IMR-90 (cell line): ENCODE data around the gene GIMAP8. TPM values are rescaled to one million over a fixed set of nuclear protein-coding genes. Genes with fewer than 3 reads are reported as not detected.

ENCODE experiments used
- ATAC-seq: fragments of 200-7000 bp; cut with Tn5 transposase; 2 replicates; pipeline ENCODE4 v1.9.1; 2020; ENCODE audit warnings: low read depth, mild to moderate bottlenecking, moderate library complexity
- BruUV-seq: library from RNA; stranded (reverse); fragments of 400-500 nt; replicated peaks from 2 replicates; lab custom pipeline; 2021; lab: Mats Ljungman, UMichigan
- CTCF ChIA-PET: fragments of 300-600 bp; formaldehyde crosslinking; extraction: SDS; loops from one replicate; lab custom pipeline; 2021; ENCODE audit warnings: antibody characterized with exemption; lab: Yijun Ruan, JAX
- POLR2A ChIA-PET: fragments of 300-600 bp; sonication (Branson Sonifier 250); formaldehyde crosslinking; loops from one replicate; lab custom pipeline; 2022; ENCODE audit warnings: antibody characterized with exemption; ENCODE audit not compliant: unreplicated experiment; lab: Charles Lee
- DNase-seq: peaks from one replicate; pipeline ENCODE4 v3.0.0; 2013
- H2AFZ ChIP-seq: replicated peaks from 2 replicates; pipeline ENCODE3; 2013; ENCODE audit warnings: low read length, mild to moderate bottlenecking; ENCODE audit not compliant: poor library complexity
- H2AK5ac ChIP-seq: 2 replicates; pipeline ENCODE4 v1.6.1; 2013; ENCODE audit warnings: low read depth, low read length, inconsistent platforms
- H2AK9ac ChIP-seq: replicated peaks from 2 replicates; pipeline ENCODE3; 2013; ENCODE audit warnings: mild to moderate bottlenecking, low read depth, low read length, moderate library complexity; ENCODE audit not compliant: poor library complexity
- H2BK120ac ChIP-seq: 2 replicates; pipeline ENCODE4 v1.6.1; 2013; ENCODE audit warnings: low read depth, low read length, inconsistent platforms
- H2BK15ac ChIP-seq: 3 replicates; pipeline ENCODE4 v1.6.1; 2013; ENCODE audit warnings: low read depth, low read length, inconsistent platforms
- H2BK20ac ChIP-seq: 2 replicates; pipeline ENCODE4 v1.6.1; 2013; ENCODE audit warnings: low read depth, mild to moderate bottlenecking, inconsistent platforms, low read length, moderate library complexity
- H2BK5ac ChIP-seq: 2 replicates; pipeline ENCODE4 v1.6.1; 2013; ENCODE audit warnings: mild to moderate bottlenecking, low read depth, low read length, inconsistent platforms; ENCODE audit not compliant: poor library complexity, severe bottlenecking
- H3K14ac ChIP-seq: replicated peaks from 2 replicates; pipeline ENCODE4 v1.6.1; 2013; ENCODE audit warnings: low read depth, low read length, inconsistent platforms
- H3K18ac ChIP-seq: 2 replicates; pipeline ENCODE4 v1.6.1; 2013; ENCODE audit warnings: low read depth, low read length, control low read depth
- H3K23ac ChIP-seq: 2 replicates; pipeline ENCODE4 v1.6.1; 2013; ENCODE audit warnings: low read depth, low read length, inconsistent platforms
- H3K27ac ChIP-seq: 2 replicates; pipeline ENCODE4 v1.5.1; 2013; ENCODE audit warnings: mild to moderate bottlenecking, control low read depth, low read length; ENCODE audit not compliant: insufficient read depth
- H3K27me3 ChIP-seq: 2 replicates; pipeline ENCODE4 v1.6.1; 2013; ENCODE audit warnings: low read length; ENCODE audit not compliant: control insufficient read depth, insufficient read depth
- H3K36me3 ChIP-seq: 2 replicates; pipeline ENCODE4 v1.6.1; 2013; ENCODE audit warnings: low read length, mixed read lengths; ENCODE audit not compliant: control insufficient read depth, insufficient read depth
- H3K4ac ChIP-seq: 2 replicates; pipeline ENCODE4 v1.6.1; 2013; ENCODE audit warnings: low read depth, low read length, inconsistent platforms
- H3K4me1 ChIP-seq: 2 replicates; pipeline ENCODE4 v1.6.1; 2013; ENCODE audit warnings: low read length, mixed read lengths; ENCODE audit not compliant: control insufficient read depth, insufficient read depth
- H3K4me2 ChIP-seq: 2 replicates; pipeline ENCODE4 v1.6.1; 2013; ENCODE audit warnings: low read depth, mild to moderate bottlenecking, control low read depth, low read length, moderate library complexity
- H3K4me3 ChIP-seq: 2 replicates; pipeline ENCODE4 v1.5.1; 2013; ENCODE audit warnings: low read depth, mild to moderate bottlenecking, control low read depth, low read length, moderate library complexity; ENCODE audit not compliant: insufficient read depth
- H3K56ac ChIP-seq: 2 replicates; pipeline ENCODE4 v1.6.1; 2013; ENCODE audit warnings: low read length, inconsistent platforms; ENCODE audit not compliant: insufficient read depth; ENCODE audit errors: extremely low read depth
- H3K79me1 ChIP-seq, 2 experiments: 2 replicates each; pipeline ENCODE4 v1.6.1; 2013; ENCODE audit warnings: low read length in 2 of 2, inconsistent platforms in 1 of 2, low read depth in 1 of 2
- H3K9ac ChIP-seq: 2 replicates; pipeline ENCODE4 v1.6.1; 2013; ENCODE audit warnings: low read depth, low read length, control low read depth
- H3K9me1 ChIP-seq: 2 replicates; pipeline ENCODE4 v1.6.1; 2013; ENCODE audit warnings: low read length, inconsistent platforms; ENCODE audit not compliant: insufficient read depth
- H3K9me3 ChIP-seq: 2 replicates; pipeline ENCODE4 v1.6.1; 2013; ENCODE audit warnings: low read length; ENCODE audit not compliant: control insufficient read depth, insufficient read depth
- H4K20me1 ChIP-seq: 2 replicates; pipeline ENCODE4 v1.6.1; 2013; ENCODE audit warnings: low read length, inconsistent platforms; ENCODE audit not compliant: insufficient read depth
- H4K5ac ChIP-seq: 2 replicates; pipeline ENCODE4 v1.6.1; 2013; ENCODE audit warnings: mild to moderate bottlenecking, low read depth, low read length, control low read depth
- H4K8ac ChIP-seq, 2 experiments: 2 replicates each; pipeline ENCODE4 v1.6.1; 2013; ENCODE audit warnings: low read depth in 2 of 2, low read length in 2 of 2, control low read depth in 1 of 2, inconsistent platforms in 1 of 2
- H4K91ac ChIP-seq: 2 replicates; pipeline ENCODE4 v1.6.1; 2013; ENCODE audit warnings: low read depth, low read length, inconsistent platforms; ENCODE audit not compliant: insufficient read depth
- BHLHE40 ChIP-seq: fragments of 150-350 bp; IDR thresholded peaks from 2 replicates; pipeline ENCODE4 v1.6.1; 2016; ENCODE audit warnings: mild to moderate bottlenecking, low read depth, low read length
- CEBPB ChIP-seq: IDR thresholded peaks from 2 replicates; pipeline ENCODE4 v1.6.1; 2012; ENCODE audit warnings: low read depth, low read length, improper control_type of control experiment
- FOS ChIP-seq: fragments of 150-350 bp; IDR thresholded peaks from 2 replicates; pipeline ENCODE4 v1.6.1; 2016; ENCODE audit warnings: low read depth, low read length
- MAFK ChIP-seq: IDR thresholded peaks from 2 replicates; pipeline ENCODE4 v1.6.1; 2012; ENCODE audit warnings: low read depth, low read length, improper control_type of control experiment
- MAZ ChIP-seq: IDR thresholded peaks from 2 replicates; pipeline ENCODE4 v1.6.1; 2012; ENCODE audit warnings: low read depth, mild to moderate bottlenecking, low read length, improper control_type of control experiment, moderate library complexity, borderline replicate concordance
- NFE2L2 ChIP-seq: fragments of 150-350 bp; IDR thresholded peaks from 2 replicates; pipeline ENCODE4 v1.6.1; 2016; ENCODE audit warnings: low read depth, mild to moderate bottlenecking, low read length
- POLR2A ChIP-seq: IDR thresholded peaks from 2 replicates; pipeline ENCODE4 v1.6.1; 2012; ENCODE audit warnings: mild to moderate bottlenecking, low read depth, low read length
- RCOR1 ChIP-seq: IDR thresholded peaks from 2 replicates; pipeline ENCODE4 v1.6.1; 2012; ENCODE audit warnings: mild to moderate bottlenecking, low read length, improper control_type of control experiment; ENCODE audit not compliant: insufficient replicate concordance
- RFX5 ChIP-seq: IDR thresholded peaks from 2 replicates; pipeline ENCODE4 v1.8.0; 2012; ENCODE audit warnings: low read depth, mild to moderate bottlenecking, low read length, moderate library complexity
- WGBS, 2 experiments: methylation state at CpG; one replicate each; pipeline versions ENCODE4 v1.1.5 to v1.1.7; 2013; ENCODE audit warnings: missing lambda C conversion rate in 2 of 2; ENCODE audit not compliant: insufficient read length in 1 of 2; ENCODE audit errors: extremely low coverage in 2 of 2; 5-methylcytosine and 5-hydroxymethylcytosine counted together
- dilution Hi-C: fragments of 300-500 bp; cut with HindIII; formaldehyde crosslinking; loops from one replicate; pipeline ENCODE4 v1.14.3; 2018; ENCODE audit warnings: low sequenced_read_pairs; ENCODE audit not compliant: unreplicated experiment
- in situ Hi-C: fragments of 300-500 bp; cut with MboI; formaldehyde crosslinking; loops from 3 replicates; pipeline ENCODE4 v1.14.3; 2019; ENCODE audit warnings: low sequenced_read_pairs, inconsistent platforms, mixed read lengths
- intact Hi-C: fragments of 100-400 bp; cut with micrococcal nuclease; formaldehyde crosslinking; loops from 2 replicates; pipeline ENCODE4 v1.10.0; 2022
- polyA plus RNA-seq, 3 experiments: library from polyadenylated mRNA; depleted of rRNA; stranded (reverse); fragments of >200 nt; gene quantifications; 2 replicates each; pipeline ENCODE4 v1.2.3, GENCODE V29; 2012; ENCODE audit warnings: low replicate concordance in 1 of 3
- total RNA-seq: library from RNA; depleted of rRNA; stranded (reverse); fragments of >200 nt; gene quantifications from 2 replicates; pipeline ENCODE4 v1.2.3, GENCODE V29; 2012
- TF ChIP-seq, protein P1 (sequence below): conservative IDR thresholded peaks from 2 replicates; pipeline ENCODE4 v1.5.1; 2012; ENCODE audit warnings: mild to moderate bottlenecking, low read depth, low read length, improper control_type of control experiment
- TF ChIP-seq, protein P2 (sequence below): fragments of 150-350 bp; IDR thresholded peaks from 2 replicates; pipeline ENCODE4 v1.6.1; 2017; ENCODE audit warnings: mild to moderate bottlenecking, antibody characterized with exemption, low read length, low read depth
- TF ChIP-seq, protein P3 (sequence below): fragments of 150-350 bp; IDR thresholded peaks from 2 replicates; pipeline ENCODE4 v1.6.1; 2016; ENCODE audit warnings: low read depth, mild to moderate bottlenecking, low read length, moderate library complexity, borderline replicate concordance

GIMAP8 gene
- total and polyA plus RNA-seq, 2 of the 4 experiments (the other 2 are of a cell fraction): not detected

DNA sequence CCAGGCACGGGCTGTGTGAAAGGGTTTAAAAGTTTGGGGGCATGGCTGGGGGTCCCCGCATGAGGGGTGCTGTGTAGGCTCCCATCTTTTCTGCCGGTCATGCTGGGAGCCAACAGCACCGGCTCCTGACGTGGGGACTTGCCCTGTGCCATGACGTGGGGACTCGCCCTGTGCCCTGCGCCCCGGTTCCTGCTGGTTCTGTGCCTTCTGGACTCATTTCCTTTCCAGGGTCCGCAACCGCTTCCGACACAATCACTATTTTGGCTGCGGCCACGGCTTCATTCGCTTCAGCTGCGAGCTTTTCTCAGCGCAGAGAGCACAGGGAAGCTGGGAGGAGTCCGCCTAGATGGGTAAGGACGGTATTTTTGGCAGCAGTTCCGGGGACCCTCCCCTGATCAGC is 7.6 kb upstream of the GIMAP8 start:
- Histone ChIP-seq H4K8ac (no peak overlapping the region), H3K9me1 (no peaks in the 10 kb centered on the region), H2BK20ac (no peak overlapping the region), H2AK5ac (no peak overlapping the region), H3K18ac (no peak overlapping the region), H3K36me3 (no peaks in the 10 kb centered on the region), H3K14ac (no peak overlapping the region), H3K4ac (no peak overlapping the region), H3K79me1 (no peaks in the 10 kb centered on the region), H2BK120ac (no peak overlapping the region), H3K23ac (no peak overlapping the region), H2BK15ac (no peak overlapping the region), H3K27ac (no peak overlapping the region), H3K56ac (no peak overlapping the region), H4K20me1 (no peaks in the 10 kb centered on the region), H4K91ac (no peak overlapping the region), H3K4me3 (no peak overlapping the region), H3K27me3 (peaks cover 2% of the 10 kb centered on the region; the same call in 1 of the 2 replicates), H2BK5ac (no peak overlapping the region), H3K9ac (no peak overlapping the region), H3K9me3 (peaks cover 11% of the 10 kb centered on the region), H3K4me1 (no peaks in the 10 kb centered on the region), H2AK9ac (no peak overlapping the region), H4K5ac (no peak overlapping the region), H3K4me2 (no peak overlapping the region), H2AFZ (no peak overlapping the region)
- ATAC-seq (no peak), DNase-seq (no peak)
- TF ChIP-seq, protein P1, sequence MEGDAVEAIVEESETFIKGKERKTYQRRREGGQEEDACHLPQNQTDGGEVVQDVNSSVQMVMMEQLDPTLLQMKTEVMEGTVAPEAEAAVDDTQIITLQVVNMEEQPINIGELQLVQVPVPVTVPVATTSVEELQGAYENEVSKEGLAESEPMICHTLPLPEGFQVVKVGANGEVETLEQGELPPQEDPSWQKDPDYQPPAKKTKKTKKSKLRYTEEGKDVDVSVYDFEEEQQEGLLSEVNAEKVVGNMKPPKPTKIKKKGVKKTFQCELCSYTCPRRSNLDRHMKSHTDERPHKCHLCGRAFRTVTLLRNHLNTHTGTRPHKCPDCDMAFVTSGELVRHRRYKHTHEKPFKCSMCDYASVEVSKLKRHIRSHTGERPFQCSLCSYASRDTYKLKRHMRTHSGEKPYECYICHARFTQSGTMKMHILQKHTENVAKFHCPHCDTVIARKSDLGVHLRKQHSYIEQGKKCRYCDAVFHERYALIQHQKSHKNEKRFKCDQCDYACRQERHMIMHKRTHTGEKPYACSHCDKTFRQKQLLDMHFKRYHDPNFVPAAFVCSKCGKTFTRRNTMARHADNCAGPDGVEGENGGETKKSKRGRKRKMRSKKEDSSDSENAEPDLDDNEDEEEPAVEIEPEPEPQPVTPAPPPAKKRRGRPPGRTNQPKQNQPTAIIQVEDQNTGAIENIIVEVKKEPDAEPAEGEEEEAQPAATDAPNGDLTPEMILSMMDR: no peak
- TF ChIP-seq RCOR1: no peak
- no peak for TF ChIP-seq CEBPB
- no peak for TF ChIP-seq MAFK
- TF ChIP-seq RFX5: no peak
- TF ChIP-seq MAZ: no peak
- TF ChIP-seq POLR2A: no peak
- TF ChIP-seq FOS: no peak
- TF ChIP-seq, protein P2, sequence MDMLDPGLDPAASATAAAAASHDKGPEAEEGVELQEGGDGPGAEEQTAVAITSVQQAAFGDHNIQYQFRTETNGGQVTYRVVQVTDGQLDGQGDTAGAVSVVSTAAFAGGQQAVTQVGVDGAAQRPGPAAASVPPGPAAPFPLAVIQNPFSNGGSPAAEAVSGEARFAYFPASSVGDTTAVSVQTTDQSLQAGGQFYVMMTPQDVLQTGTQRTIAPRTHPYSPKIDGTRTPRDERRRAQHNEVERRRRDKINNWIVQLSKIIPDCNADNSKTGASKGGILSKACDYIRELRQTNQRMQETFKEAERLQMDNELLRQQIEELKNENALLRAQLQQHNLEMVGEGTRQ: no peak
- TF ChIP-seq NFE2L2: no peak
- no peak for TF ChIP-seq BHLHE40
- TF ChIP-seq, protein P3, sequence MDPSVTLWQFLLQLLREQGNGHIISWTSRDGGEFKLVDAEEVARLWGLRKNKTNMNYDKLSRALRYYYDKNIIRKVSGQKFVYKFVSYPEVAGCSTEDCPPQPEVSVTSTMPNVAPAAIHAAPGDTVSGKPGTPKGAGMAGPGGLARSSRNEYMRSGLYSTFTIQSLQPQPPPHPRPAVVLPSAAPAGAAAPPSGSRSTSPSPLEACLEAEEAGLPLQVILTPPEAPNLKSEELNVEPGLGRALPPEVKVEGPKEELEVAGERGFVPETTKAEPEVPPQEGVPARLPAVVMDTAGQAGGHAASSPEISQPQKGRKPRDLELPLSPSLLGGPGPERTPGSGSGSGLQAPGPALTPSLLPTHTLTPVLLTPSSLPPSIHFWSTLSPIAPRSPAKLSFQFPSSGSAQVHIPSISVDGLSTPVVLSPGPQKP: no peak
- ChIA-PET POLR2A (no interaction called here), CTCF (no interaction called here)
- intact Hi-C loops: no loop called here
- WGBS, 2 experiments: 86% methylated on average over 15 of the region's 20 CpGs; no CpG with 5 or more reads in 1 of the 2 experiments
- in situ Hi-C loops: no loop called here
- no TSS peak for BruUV-seq
- dilution Hi-C loops: no loop called here
